ENCODE data around the gene EME2.

Gene EME2

DNA sequence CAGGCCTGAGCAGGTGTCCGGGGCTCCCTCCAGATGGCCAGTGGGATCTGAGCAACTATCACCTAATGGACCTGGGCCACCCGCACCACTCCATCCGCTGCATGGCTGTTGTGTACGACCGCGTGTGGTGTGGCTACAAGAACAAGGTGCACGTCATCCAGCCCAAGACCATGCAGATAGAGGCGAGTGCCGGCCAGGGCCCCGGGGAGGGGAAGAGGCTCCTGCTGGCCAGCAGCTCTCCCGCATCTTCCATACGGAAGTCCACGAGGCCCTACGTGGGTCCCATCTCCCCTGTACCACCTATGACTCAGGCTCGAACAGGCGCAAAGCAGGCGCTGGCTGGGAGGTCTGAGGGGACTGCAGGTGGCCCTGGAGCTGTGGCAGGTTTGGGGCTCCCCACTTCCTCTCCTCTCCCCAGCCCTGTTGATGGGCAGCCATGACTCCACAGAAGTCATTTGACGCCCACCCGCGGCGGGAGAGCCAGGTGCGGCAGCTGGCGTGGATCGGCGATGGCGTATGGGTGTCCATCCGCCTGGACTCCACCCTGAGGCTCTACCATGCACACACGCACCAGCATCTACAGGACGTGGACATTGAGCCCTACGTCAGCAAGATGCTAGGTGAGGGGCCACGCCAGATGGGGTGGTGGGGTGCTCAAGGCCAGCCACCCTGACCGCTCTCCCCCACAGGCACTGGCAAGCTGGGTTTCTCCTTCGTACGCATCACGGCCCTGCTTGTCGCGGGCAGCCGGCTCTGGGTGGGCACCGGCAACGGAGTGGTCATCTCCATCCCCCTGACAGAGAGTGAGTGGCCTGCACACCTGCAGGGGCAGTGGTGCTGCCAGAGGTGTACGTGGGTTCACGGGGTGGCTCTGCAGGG lies 5.3 kb upstream of the EME2 start:
- no peak for DNase-seq (ENCODE audit: low spot score)

DNA sequence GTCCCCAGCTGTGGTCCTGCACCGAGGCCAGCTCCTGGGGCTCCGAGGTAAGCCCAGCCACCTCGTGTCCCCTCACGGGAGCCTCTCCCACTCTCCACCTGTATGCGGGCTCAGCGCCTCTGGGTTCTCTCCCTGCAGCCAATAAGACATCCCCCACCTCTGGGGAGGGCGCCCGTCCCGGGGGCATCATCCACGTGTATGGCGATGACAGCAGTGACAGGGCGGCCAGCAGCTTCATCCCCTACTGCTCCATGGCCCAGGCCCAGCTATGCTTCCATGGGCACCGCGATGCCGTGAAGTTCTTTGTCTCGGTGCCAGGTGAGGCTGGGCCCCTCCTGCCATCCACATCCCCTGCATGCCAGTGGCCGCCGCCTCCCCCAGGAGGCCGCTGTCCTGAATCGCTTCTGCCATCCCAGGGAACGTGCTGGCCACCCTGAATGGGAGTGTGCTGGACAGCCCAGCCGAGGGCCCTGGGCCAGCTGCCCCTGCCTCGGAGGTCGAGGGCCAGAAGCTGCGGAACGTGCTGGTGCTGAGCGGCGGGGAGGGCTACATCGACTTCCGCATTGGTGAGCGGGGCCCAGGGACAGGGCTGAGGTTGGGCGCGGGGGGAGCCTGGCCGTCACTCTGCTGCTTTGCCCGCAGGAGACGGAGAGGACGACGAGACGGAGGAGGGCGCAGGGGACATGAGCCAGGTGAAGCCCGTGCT lies 4.4 kb upstream of the EME2 start:
- no peak for DNase-seq (ENCODE audit: low spot score)

DNA sequence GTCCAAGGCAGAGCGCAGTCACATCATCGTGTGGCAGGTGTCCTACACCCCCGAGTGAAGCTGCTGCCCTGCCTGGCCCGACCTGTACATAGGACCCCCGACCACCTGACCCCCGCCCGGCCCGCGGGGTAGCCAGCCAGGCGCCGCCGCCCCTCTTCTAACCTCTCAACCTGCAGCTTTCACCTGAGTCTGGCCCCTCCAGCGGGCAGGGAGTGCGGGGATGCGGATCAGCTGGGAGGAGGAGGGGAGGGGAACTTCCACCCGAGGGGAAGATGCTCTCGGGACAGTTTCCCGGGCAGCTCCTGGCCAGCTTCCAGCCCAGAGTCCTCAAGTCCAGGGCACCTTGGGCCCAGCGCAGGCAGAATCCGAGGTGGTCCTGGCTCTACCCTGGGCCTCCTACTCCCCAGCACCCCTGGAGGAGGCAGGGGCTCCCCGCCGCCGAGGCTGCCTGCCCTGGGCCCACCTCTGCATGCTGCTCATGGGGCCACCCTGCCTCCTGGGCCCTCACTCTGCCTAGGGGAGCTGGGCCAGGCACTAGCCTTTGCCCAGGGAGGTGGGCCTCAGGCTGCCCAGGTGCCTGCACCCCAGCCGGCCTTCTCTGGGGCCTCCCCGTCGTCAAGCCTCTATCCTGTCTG lies 3.7 kb upstream of the EME2 start:
- DNase-seq (ENCODE audit: low spot score): no peak

DNA sequence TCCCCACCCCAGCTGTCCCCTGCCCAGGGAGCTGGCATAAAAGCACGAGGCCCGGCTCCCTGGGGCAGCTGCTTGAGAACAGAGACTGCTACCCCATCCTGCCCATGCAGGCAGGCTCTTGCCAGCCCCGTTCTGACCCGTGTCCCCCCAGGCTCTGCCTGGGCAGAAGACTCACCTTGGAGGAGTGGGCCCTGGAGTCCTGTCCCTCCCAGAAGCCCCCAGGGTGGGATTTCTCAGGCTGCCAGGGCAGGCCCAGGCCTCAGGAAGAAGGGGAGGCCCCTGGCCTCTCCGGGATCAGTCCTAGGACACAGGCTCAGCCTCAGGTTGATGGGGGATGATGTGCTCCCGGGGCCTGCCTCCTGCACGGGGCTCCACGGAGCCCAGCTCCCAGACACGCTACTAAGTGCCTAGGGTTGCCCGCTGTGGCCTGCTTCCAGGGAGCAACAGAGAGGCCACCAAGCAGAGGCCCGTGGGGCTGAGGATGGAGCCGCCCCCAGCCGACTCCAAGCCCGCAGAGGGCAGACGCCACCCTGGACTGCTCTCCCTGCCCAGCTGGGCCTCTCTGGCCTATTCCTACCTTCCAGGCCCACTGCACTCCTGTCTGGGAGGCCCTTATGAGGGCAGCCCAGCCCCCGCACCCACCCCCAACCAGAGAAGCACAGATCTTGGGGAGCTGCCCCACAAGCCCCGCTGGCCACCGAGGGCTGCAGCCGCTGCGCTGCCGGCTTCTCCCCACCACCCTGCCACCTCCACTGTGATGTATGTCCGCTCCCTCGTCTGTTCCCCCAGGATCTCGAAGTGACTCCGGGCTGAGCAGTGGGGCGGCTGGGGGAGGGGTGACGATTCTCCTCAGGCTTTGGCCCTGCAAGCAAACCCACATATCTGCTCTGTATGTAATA lies 3.0 kb upstream of the EME2 start:
- DNase-seq (ENCODE audit: low spot score): no peak

DNA sequence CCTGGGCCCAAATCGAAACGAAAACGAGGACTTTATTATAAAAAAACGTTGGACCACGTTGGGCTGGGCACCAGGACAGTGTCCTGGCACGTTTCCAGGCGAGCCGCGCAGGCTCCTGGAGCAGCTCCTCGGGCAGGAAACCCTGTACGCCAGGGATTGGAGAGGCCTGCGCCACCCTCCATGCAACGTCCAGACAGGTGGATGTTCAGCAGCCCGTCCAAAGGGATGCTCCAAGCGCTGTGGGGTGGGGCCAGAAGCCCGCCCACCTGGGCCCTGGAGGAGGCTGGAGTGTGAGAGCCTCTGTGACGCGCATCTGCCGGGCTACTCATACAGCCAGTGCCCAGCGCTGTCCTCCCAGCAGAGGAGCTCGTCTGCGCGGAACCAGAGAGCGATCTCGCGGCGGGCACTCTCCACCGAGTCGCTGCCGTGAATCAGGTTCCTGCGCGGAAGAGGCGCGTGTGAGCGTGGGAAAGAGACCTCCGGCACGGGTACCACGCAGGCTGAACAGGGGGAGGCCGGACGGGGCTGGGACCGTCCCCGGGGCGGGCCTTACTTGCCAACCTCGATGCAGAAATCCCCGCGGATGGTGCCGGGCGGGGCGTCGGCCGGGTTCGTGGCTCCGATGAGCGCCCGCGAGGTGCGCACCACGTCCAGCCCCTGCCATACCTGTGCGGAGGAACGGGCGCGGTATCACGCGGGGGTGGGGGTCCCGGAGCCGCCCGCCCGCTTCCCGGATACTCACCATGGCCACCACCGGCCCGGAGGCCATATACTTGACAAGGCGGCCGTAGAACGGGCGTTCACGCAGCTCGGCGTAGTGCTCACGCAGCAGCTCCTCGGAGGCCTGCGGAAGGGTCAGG lies 2.1 kb upstream of the EME2 start:
- peak; percentile 37 for DNase-seq (ENCODE audit: low spot score)

DNA sequence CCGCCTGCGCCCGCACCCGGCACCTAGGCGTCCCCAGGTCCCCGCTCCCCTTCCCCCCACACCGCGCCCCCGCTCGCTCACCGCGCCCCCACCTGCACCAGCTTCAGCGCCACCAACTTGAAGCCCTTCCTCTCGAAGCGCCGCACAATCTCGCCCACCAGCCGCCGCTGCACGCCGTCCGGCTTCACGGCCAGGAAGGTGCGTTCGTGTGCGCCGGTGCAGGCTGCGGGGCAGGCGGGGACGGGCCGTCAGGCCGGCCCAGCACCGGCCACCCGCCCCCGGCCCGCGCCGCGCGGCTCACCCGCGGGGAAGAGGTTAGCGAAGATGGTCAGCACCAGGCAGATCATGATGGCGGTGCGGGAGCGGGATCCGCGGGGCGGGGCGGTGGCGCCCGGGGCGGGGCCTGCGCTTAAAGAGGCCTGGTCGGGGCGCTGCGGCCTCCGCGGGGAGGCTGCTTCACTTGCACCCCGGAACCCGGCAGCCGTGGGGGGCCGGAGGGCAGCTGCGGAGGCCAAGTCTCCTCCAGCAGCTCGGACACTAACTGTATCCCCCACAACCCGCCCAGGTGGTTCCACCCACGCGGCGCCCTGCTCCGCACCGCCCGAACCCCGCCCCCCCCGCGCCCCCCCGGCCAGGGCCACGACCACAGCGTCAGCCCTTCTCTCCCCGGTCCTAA lies 1.3 kb upstream of the EME2 start, which contains the start of gene NME3:
TSS of gene NME3 (minus strand) at position 356 of the 676 bp plus-strand sequence. CDS start at position 347, 9 bp downstream.
- peak; percentile 58 for DNase-seq (ENCODE audit: low spot score)

DNA sequence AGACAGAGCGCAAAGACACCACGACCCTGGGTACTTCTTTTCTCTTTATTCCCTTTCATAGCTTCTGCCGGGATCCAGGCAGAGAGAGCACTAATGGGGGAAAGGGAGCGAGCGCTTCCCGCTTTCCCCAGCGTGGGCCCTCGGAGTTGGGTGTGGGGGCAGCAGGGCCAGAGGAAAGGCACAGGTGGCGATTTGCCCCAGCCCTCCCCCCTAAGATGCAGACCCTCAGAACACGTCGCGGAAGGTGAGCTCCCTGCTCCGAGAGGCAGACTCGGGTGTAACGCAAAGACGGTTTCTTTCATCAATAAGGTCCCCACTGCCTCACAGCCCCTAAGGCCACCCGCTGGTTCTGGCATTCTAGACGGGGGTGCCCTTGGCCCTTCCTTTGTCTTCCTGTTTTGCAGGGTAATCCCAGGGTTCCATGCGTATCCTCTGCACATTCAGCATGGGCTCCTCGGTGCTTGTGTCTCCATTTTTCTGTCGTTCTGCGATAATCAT lies 697 bp upstream of the EME2 start:
- DNase-seq (ENCODE audit: low spot score): no peak

DNA sequence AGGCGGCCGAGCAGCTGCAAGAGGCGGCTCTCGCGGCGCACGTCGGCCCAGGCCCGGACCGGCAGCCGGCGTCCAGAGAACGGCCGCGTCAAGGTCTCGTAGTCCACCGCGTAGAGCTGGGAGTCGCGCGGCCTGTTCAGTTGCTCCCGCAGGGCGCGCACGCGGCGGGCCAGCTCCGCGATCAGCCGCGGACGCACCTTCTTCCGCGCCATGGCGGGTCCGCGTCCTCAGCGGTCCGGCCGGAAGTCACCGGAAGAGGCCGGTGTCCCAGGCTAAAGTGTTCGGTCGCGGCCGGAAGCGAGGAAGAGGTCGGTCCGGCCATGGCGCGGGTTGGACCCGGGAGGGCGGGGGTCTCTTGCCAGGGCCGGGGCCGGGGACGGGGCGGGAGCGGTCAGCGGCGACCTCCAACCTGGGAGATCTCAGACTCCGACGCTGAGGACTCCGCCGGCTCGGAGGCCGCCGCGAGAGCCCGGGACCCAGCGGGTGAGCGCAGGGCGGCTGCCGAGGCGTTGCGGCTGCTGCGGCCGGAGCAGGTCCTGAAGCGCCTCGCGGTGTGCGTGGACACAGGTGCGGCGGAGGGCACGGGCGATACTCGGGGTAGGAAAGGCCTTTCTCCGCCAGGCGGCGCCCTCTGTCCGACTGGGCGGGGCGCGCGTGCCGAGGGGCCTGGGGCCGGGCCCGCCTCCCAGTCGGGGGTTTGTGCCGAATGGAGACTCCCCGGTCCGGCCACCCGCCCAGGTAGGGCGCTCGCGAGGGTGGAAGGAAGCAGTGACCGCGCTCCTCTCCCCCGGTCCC lies 495 bp downstream of the EME2 start, which contains the start of gene MRPS34:
TSS of gene MRPS34 (minus strand) at position 227 of the 795 bp plus-strand sequence. CDS start at position 212, 15 bp downstream.
- DNase-seq (ENCODE audit: low spot score): peak; percentile 74

DNA sequence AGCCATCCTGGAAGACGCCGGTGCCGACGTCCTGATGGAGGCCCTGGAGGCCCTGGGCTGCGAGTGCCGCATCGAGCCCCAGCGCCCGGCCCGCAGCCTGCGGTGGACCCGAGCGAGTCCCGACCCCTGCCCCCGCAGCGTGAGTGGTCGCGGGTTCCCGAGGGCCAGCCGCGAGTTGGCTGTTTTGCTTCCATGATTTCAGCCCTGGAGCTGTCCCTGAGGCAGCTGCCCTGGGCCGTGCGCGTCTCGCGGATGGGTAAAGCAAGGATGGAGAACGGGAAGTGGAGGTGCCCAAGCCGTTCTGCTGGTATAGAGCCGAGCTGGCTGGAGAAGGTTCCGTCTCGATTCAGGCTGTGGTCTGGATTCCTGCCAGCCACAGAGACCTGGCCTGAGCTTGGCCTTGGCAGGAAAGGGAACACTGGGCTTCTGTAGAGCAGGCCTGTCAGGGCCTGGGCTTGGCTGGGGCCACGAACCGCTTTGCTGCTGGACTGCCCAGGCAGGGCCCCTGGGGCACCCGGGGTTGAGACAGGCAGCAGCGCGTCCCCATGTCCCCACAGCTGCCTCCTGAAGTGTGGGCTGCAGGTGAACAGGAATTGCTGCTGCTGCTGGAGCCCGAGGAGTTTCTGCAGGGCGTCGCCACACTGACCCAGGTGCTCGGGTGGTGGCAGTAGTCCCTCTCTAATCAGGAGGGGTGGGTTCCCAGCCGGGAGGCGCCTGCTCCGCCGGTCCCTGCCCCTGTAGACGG lies 1.3 kb downstream of the EME2 start:
- no peak for DNase-seq (ENCODE audit: low spot score)

DNA sequence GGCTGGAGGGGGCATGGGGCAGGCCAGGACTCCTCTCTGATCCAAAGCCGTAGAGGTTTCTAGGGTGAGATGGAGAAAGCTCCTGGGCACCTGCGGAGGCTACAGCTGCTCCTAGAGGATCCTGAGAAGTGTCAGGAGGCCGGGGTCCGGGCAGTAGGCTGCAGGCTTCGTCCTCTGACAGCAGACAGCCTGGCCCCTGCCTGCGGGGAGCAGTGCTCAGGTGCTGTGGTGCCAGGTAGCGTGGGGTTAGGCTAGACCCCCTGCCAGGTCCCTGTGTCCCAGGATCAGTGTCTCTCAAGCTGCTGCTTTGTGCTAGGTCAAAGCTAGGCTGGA lies 1.8 kb downstream of the EME2 start:
- DNase-seq (ENCODE audit: low spot score): no peak

DNA sequence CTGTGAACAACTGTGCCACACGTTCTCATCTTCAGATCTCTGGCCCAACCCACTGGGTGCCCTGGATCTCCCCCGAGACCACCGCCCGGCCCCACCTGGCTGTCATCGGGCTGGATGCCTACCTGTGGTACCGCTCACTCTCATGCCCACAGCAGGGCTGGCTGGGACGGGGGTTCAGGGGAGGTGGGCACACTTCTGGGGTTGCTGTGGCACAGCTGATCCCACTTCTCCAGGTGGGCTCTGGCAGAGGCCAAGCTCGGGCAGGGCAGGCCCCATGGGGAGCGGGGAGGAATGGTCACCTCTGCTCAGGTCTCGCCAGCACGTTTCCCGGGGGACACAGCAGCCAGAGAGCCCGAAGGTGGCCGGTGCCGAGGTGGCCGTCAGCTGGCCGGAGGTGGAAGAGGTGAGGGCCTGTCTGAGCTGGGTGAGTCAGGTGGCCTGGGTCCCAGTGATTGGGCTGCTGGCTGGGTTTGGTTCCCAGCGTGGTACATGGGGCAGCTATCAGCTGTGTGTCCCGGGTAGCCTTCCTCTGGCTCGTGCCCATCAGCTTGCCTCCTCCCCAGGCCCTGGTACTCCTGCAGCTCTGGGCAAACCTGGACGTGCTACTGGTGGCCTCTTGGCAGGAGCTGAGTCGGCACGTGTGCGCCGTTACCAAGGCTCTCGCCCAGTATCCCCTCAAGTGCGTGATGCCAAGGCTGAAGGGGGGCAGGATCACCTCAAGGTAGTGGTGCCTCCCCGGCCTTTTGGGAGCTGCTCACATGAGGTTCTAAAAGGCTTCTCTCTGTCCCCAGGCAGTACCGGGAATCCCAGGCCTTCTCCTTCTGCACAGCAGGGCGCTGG lies 2.6 kb downstream of the EME2 start:
- no peak for DNase-seq (ENCODE audit: low spot score)

DNA sequence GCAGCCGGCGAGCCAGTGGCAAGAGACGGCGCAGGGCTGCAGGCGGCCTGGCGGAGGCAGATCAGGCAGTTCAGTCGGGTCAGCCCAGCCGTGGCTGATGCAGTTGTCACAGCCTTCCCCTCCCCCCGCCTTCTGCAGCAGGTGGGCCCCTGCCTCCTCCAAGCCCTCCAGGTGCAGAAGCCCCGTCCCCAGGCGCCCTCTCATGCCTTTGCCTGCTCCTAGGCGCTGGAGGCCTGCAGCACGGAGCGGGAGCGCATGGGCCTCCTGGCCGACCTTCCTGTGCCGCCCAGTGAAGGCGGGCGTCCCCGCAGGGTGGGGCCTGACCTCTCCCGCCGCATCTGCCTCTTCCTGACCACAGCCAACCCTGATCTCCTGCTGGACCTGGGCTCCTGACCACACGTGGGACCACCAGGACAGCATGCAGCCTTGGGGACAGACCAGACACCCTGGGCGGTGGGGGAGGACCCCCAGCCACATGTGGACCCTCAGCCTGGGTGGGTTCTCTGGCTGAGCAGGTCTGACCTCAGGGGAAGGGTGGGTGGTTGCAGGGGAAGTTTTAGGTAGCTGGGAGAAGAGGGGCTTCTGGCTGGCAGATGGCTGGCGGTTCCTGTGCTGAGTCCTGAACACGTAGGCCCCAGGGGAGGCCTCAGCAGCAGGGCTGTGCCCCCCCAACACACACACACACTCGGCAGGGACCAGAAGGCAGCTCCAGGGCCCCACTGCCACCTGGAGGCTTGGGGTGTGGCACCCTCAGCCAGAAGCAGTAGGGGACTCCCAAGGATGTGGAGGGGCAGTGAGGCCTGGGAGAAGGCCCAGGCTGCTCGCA lies 3.4 kb downstream of the EME2 start:
- DNase-seq (ENCODE audit: low spot score): no peak

DNA sequence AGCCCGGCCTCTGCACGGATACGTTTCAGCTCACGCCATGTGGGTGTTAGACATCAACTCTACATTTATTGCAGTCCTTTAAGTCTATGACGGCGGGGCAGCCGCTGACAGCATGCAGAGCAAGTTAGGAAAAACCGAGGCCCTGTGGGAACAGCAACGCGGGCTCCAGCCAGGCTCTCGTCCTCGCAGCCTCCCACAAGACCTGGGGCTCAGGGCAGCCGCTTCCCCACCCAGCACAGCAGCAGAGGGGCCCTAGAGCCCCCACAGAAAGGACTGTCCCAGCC lies 4.0 kb downstream of the EME2 start:
- DNase-seq (ENCODE audit: low spot score): no peak

DNA sequence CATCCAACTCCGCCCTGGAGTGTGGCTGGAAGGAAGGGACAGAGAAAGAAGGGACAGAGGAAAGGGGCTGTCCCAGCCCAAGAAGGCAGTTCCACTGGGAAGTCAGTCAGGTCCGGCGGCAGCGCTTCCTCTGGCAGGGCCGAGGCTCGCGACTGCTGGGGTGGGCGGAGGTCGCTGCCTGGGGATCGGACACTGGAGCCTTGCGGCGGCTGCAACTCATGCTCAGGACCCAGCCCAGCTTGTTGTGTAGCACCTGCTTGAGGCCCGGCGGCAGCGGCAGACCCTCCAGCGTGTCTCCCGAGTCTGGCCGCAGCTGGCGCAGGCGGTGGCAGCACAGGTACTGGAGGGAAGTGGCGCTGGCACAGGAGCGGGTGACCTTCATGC lies 4.4 kb downstream of the EME2 start:
- no peak for DNase-seq (ENCODE audit: low spot score)

DNA sequence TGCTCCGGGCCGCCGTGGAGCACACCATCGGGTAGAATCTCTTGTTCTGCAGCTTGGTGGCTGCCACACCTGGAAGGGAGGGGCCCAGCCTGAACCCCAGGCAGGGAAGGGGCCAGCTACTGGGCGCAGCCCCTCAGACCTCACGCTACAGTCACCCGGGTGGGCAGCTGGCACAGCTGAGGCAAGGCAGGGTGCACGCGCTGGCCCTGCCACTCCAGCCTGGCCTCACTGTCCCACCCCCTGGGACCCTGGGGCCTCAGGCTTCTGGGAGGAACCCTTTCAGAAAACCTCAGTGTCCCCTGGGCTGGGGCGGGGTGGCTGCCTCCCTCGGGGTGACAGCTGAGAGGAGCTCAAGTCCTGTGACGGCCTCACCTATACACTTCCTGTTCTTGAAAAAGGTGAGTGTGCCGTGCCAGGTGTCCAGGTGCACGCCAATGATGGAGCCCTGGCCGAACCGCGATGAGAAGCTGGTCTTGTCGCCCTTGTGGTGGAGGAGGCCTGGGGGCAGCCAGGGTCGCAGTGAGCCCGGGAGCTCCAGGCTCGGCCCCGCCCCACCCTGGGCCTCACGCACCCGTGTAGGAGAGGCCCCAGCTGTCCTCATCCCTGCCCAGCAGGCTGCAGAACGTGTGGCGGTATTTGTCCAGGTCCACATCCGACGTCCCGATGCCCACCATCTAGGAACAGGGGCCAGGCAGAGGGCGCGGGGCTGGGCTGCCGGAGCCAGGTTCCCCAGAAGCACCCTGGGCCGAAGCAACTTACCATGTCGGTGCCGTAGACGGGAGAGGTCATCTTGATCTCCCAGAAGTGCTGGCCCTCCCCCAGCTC lies 5.0 kb downstream of the EME2 start:
- DNase-seq (ENCODE audit: low spot score): no peak

Data from globus pallidus (tissue), 1 donor.